Measurements from ENCODE around the gene GPSM1. TPM values are rescaled to one million over a fixed set of nuclear protein-coding genes. Genes with fewer than 3 reads are reported as not detected.

The GPSM1 gene
- total RNA-seq, 1 experiment from 2014 or later, result 26.9 TPM

DNA sequence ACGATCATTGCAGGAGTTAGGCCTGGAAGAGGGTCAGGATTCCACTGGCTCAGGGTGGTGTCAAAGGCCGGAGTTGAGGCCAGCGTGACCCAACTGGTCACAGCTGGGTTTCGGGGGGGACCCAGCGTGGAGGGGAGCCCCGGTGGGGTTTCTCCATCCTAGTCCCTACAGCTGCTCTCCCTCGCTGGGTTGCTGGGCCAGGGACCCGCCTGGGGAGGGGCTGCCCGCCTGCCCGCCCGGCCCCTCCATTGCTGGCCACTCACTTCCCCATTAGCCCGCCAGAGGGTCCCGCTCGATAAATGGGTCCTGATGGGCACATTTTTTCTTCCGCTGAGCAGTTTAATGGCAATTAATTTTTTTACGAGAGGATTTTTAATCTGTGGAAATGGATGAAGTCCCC lies 32.3 kb upstream of the GPSM1 start:
- DNase-seq (no peak), ATAC-seq (no peak)
- CTCF ChIA-PET, result no interaction called here
- Histone ChIP-seq H3F3A (ENCODE audit: low read length, unreplicated experiment) (no peaks in the 10 kb centered on the region), H2AFZ (ENCODE audit: low read length) (no peak overlapping the region), H3K27me3 (ENCODE audit: low read length) (no peaks in the 10 kb centered on the region), H3K4me1 (ENCODE audit: insufficient read depth, low read length) (peaks cover 9% of the 10 kb centered on the region), H3K9ac (ENCODE audit: low read length) (no peak overlapping the region), H3K4me3 (ENCODE audit: low read length) (no peak overlapping the region), H3K36me3 (ENCODE audit: low read depth, low read length) (no peaks in the 10 kb centered on the region), H3K79me2 (ENCODE audit: low read length) (no peaks in the 10 kb centered on the region), H3K9me2 (replicated peaks; ENCODE audit: low read length) (no peaks in the 10 kb centered on the region), H3K27ac (ENCODE audit: low read length) (no peak overlapping the region), H4K20me1 (ENCODE audit: low read length) (no peaks in the 10 kb centered on the region), H3K9me3 (ENCODE audit: low read length) (no peaks in the 10 kb centered on the region), H3K4me2 (ENCODE audit: low read length) (no peak overlapping the region)
- POLR2A ChIA-PET (ENCODE audit: unreplicated experiment), result no interaction called here
- intact Hi-C loops (cut with micrococcal nuclease), result no loop called here
- no TSS peak for BruUV-seq (replicated peaks)
- TF ChIP-seq, protein P1, sequence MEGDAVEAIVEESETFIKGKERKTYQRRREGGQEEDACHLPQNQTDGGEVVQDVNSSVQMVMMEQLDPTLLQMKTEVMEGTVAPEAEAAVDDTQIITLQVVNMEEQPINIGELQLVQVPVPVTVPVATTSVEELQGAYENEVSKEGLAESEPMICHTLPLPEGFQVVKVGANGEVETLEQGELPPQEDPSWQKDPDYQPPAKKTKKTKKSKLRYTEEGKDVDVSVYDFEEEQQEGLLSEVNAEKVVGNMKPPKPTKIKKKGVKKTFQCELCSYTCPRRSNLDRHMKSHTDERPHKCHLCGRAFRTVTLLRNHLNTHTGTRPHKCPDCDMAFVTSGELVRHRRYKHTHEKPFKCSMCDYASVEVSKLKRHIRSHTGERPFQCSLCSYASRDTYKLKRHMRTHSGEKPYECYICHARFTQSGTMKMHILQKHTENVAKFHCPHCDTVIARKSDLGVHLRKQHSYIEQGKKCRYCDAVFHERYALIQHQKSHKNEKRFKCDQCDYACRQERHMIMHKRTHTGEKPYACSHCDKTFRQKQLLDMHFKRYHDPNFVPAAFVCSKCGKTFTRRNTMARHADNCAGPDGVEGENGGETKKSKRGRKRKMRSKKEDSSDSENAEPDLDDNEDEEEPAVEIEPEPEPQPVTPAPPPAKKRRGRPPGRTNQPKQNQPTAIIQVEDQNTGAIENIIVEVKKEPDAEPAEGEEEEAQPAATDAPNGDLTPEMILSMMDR (conservative IDR thresholded peaks at IDR 0.05; ENCODE audit: low read depth, low read length), result no peak

DNA sequence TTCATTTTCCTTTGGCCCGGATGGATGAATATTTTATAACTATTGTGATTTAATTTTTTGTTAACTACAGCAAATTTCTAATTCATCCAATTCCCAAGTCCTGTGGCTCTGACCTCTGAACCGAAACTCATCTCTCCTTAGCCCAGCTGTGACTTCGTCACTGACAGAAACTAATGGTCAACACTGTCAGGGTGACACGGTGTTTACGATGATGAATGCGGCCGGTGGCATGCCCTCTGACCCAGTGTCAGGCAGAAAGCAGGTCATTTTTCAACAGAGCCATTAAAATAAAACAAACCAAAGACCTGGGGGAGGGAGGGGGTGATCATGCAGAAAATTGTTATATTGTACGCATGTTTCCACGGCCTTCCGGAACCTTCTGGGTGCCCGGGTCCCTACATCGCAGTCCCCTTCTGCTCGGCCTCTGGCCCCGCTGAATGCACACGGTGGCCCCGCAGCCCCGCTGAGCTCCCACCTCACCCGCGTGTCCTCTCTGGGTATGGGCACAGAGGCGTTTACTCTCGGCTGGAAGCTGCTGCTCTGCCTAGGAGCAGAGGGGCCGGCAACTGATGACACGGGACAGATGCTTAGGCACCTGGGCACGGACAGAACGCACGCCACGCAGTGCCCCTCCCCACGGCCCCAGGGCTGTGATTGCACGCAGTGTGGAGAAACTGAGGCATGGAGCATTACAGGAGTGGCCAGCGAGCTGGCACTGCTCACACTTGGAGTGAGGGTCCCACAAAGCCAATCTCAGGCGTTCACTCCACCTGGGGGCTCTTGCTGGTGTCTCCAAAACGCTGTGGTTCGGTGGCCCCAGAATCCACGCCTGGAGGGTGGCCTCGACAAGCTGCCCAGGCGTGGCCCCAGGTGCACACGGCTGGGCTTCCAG lies 31.6 kb upstream of the GPSM1 start:
- no peaks in the 10 kb centered on the region for H3K9me3 ChIP-seq (ENCODE audit: low read length)
- no peaks in the 10 kb centered on the region for H4K20me1 ChIP-seq (ENCODE audit: low read length)
- DNase-seq (no peak), ATAC-seq (no peak)
- H3K4me2 ChIP-seq (ENCODE audit: low read length), result 0 out of 2 replicates have a peak overlapping the region, but pooled peaks have one; percentile 95
- CTCF ChIA-PET, result no interaction called here
- no peak overlapping the region for H3K27ac ChIP-seq (ENCODE audit: low read length)
- no peaks in the 10 kb centered on the region for H3F3A ChIP-seq (ENCODE audit: low read length, unreplicated experiment)
- no TSS peak for BruUV-seq (replicated peaks)
- H2AFZ ChIP-seq (ENCODE audit: low read length), result no peak overlapping the region
- H3K4me3 ChIP-seq (ENCODE audit: low read length), result no peak overlapping the region
- intact Hi-C loops (cut with micrococcal nuclease), result no loop called here
- no peaks in the 10 kb centered on the region for H3K27me3 ChIP-seq (ENCODE audit: low read length)
- H3K4me1 ChIP-seq (ENCODE audit: insufficient read depth, low read length), result peaks cover 9% of the 10 kb centered on the region
- no peak overlapping the region for H3K9ac ChIP-seq (ENCODE audit: low read length)
- H3K79me2 ChIP-seq (ENCODE audit: low read length), result no peaks in the 10 kb centered on the region
- POLR2A ChIA-PET (ENCODE audit: unreplicated experiment), result no interaction called here
- H3K9me2 ChIP-seq (replicated peaks; ENCODE audit: low read length), result no peaks in the 10 kb centered on the region
- no peaks in the 10 kb centered on the region for H3K36me3 ChIP-seq (ENCODE audit: low read depth, low read length)
- TF ChIP-seq, protein P1 (conservative IDR thresholded peaks at IDR 0.05; ENCODE audit: low read depth, low read length), result no peak
- no peak for TF ChIP-seq EZH2 (IDR thresholded peaks at IDR 0.05; ENCODE audit: low read length, unreplicated experiment)
- no peak for TF ChIP-seq EZH2phosphoT487 (IDR thresholded peaks at IDR 0.05; ENCODE audit: borderline replicate concordance, low read length)

DNA sequence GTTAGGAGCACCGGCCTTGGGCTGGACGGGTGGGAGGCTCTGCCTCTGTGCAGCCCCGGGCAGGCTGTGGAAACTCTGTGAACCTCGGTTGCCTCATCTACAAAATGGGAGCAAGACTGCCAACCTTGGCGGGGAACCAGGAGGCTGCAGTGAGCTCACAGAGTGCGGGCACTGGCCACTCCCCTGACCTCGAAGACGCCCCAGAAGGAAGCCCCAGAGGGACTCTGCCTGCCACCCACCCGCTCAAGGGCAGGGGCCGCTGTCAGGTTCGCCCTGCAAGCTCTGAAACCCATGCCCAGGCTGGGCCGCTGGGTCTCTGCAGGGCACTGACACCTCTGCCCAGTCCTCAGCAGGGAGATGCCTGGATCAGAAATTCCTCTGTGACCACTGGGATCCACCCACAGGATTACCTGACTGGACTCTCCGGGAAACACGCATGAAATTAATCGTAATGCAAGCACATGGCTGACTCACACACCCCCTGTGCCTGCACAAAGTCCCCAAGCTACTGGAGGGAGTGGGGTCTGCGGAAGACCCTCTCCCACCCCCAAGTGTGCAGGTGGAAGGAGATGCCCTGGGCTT lies 30.8 kb upstream of the GPSM1 start:
- peak overlapping the region; percentile 78 for H2AFZ ChIP-seq (ENCODE audit: low read length)
- no peaks in the 10 kb centered on the region for H3F3A ChIP-seq (ENCODE audit: low read length, unreplicated experiment)
- H3K27me3 ChIP-seq (ENCODE audit: low read length), result no peaks in the 10 kb centered on the region
- H3K4me2 ChIP-seq (ENCODE audit: low read length), result peak overlapping the region; percentile 95
- peaks cover 9% of the 10 kb centered on the region for H3K4me1 ChIP-seq (ENCODE audit: insufficient read depth, low read length)
- no TSS peak for BruUV-seq (replicated peaks)
- H3K4me3 ChIP-seq (ENCODE audit: low read length), result peak overlapping the region; percentile 64
- DNase-seq (peak; percentile 18), ATAC-seq (peak; percentile 27)
- no peak overlapping the region for H3K9ac ChIP-seq (ENCODE audit: low read length)
- H3K36me3 ChIP-seq (ENCODE audit: low read depth, low read length), result no peaks in the 10 kb centered on the region
- ChIA-PET POLR2A (ENCODE audit: unreplicated experiment) (no interaction called here), CTCF (no interaction called here)
- H3K9me3 ChIP-seq (ENCODE audit: low read length), result no peaks in the 10 kb centered on the region
- H3K27ac ChIP-seq (ENCODE audit: low read length), result no peak overlapping the region
- H4K20me1 ChIP-seq (ENCODE audit: low read length), result no peaks in the 10 kb centered on the region
- no peaks in the 10 kb centered on the region for H3K9me2 ChIP-seq (replicated peaks; ENCODE audit: low read length)
- intact Hi-C loops (cut with micrococcal nuclease), result no loop called here
- H3K79me2 ChIP-seq (ENCODE audit: low read length), result no peaks in the 10 kb centered on the region
- no peak for TF ChIP-seq EZH2phosphoT487 (IDR thresholded peaks at IDR 0.05; ENCODE audit: borderline replicate concordance, low read length)
- TF ChIP-seq, protein P1 (conservative IDR thresholded peaks at IDR 0.05; ENCODE audit: low read depth, low read length), result no peak
- TF ChIP-seq EZH2 (IDR thresholded peaks at IDR 0.05; ENCODE audit: low read length, unreplicated experiment), result no peak

All from PC-3 (cell line).